DLD1 (cell line): ENCODE results near the gene PXDN.
"Not testable (repeated sequence)": the region's sequence is repeated elsewhere in the genome, so short reads cannot be mapped to it uniquely, and the experiment has no call there.

ENCODE experiments used
- in situ Hi-C: cut with HindIII; loops from 2 replicates; pipeline ENCODE4 v1.10.0; 2017; ENCODE audit warnings: low sequenced_read_pairs

The PXDN gene

GRCh38 chr2:1742681-1743395 is 1.5 kb downstream of the PXDN start:
- in situ Hi-C loops = no loop called here

- in situ Hi-C loops = no loop called here
Observed at GRCh38 chr2:1742301-1742680, 2.0 kb downstream of the PXDN start.

GRCh38 chr2:1741851-1742250 is 2.5 kb downstream of the PXDN start:
- in situ Hi-C loops = no loop called here

GRCh38 chr2:1740716-1741589 is 3.4 kb downstream of the PXDN start:
- in situ Hi-C loops = no loop called here

- in situ Hi-C loops = no loop called here
Observed at GRCh38 chr2:1739961-1740715, 4.2 kb downstream of the PXDN start.

GRCh38 chr2:1739322-1739957 is 4.9 kb downstream of the PXDN start:
- in situ Hi-C loops = no loop called here

- in situ Hi-C loops = no loop called here
Observed at GRCh38 chr2:1738646-1739302, 5.5 kb downstream of the PXDN start.

GRCh38 chr2:1738163-1738562 is 6.2 kb downstream of the PXDN start:
- in situ Hi-C loops = no loop called here

GRCh38 chr2:1736997-1737480 is 7.3 kb downstream of the PXDN start:
- in situ Hi-C loops = no loop called here

- in situ Hi-C loops = no loop called here
Observed at GRCh38 chr2:1736045-1736444, 8.3 kb downstream of the PXDN start.

- in situ Hi-C loops = not testable (repeated sequence)
Observed at GRCh38 chr2:1733298-1733697, 11.0 kb downstream of the PXDN start.

- in situ Hi-C loops = no loop called here
Observed at GRCh38 chr2:1731963-1732768, 12.1 kb downstream of the PXDN start.

GRCh38 chr2:1731447-1731962 is 12.8 kb downstream of the PXDN start:
- in situ Hi-C loops = no loop called here

GRCh38 chr2:1730015-1730927 is 14.0 kb downstream of the PXDN start:
- in situ Hi-C loops = no loop called here

- in situ Hi-C loops = no loop called here
Observed at GRCh38 chr2:1729242-1729641, 15.1 kb downstream of the PXDN start.

- in situ Hi-C loops = no loop called here
Observed at GRCh38 chr2:1728821-1729220, 15.5 kb downstream of the PXDN start.

GRCh38 chr2:1727796-1728474 is 16.4 kb downstream of the PXDN start:
- in situ Hi-C loops = no loop called here
